Measurements from ENCODE around the gene AMIGO1. TPM values are rescaled to one million over a fixed set of nuclear protein-coding genes. Genes with fewer than 3 reads are reported as not detected.
A peak's percentile ranks its signal among the peaks of the same experiment; 100 is the strongest.

Gene AMIGO1
- total RNA-seq, 1 donor from 2014 or later = 19.4 TPM

- H3K9me3 ChIP-seq (replicated peaks) = no peaks in the 10 kb centered on the region
- no peak overlapping the region for H3K27ac ChIP-seq (replicated peaks)
- H3K36me3 ChIP-seq = no peaks in the 10 kb centered on the region
- no peak for DNase-seq
- no peak overlapping the region for H3K4me3 ChIP-seq
- TF ChIP-seq CTCF (IDR thresholded peaks at IDR 0.05; ENCODE audit: borderline replicate concordance) = no peak
- H3K27me3 ChIP-seq (ENCODE audit: low read depth) = no peaks in the 10 kb centered on the region
- H3K4me1 ChIP-seq = peaks cover 13% of the 10 kb centered on the region
- intact Hi-C loops (cut with micrococcal nuclease) = loop anchor here (10.0 kb wide), 1 partner anchor 442 kb away; the partner anchor contains the start of gene AHCYL1
These were observed 33.1 kb upstream of the AMIGO1 start for GRCh38 chr1:109542657-109543056.

- H3K36me3 ChIP-seq = no peaks in the 10 kb centered on the region
- no peak for DNase-seq
- H3K9me3 ChIP-seq (replicated peaks) = no peaks in the 10 kb centered on the region
- no peak overlapping the region for H3K4me3 ChIP-seq
- TF ChIP-seq CTCF (IDR thresholded peaks at IDR 0.05; ENCODE audit: borderline replicate concordance) = no peak
- no peak overlapping the region for H3K27ac ChIP-seq (replicated peaks)
- peaks cover 13% of the 10 kb centered on the region for H3K4me1 ChIP-seq
- H3K27me3 ChIP-seq (ENCODE audit: low read depth) = no peaks in the 10 kb centered on the region
- intact Hi-C loops (cut with micrococcal nuclease) = loop anchor here (10.0 kb wide), 1 partner anchor 444 kb away; the partner anchor contains the start of gene AHCYL1
These were observed 31.6 kb upstream of the AMIGO1 start for GRCh38 chr1:109541102-109541501.

- intact Hi-C loops (cut with micrococcal nuclease) = loop anchor here (10.0 kb wide), 1 partner anchor 445 kb away; the partner anchor contains the start of gene AHCYL1
- peaks cover 24% of the 10 kb centered on the region for H3K4me1 ChIP-seq
These were observed 30.1 kb upstream of the AMIGO1 start, which contains the start of gene GPR61 for GRCh38 chr1:109539676-109540075. Gene GPR61 (plus strand): TSS chr1:109539872. CDS start chr1:109543023, 3,151 bp downstream.

GRCh38 chr1:109538827-109539555 lies 29.5 kb upstream of the AMIGO1 start:
- no peak for DNase-seq
- TF ChIP-seq CTCF (IDR thresholded peaks at IDR 0.05; ENCODE audit: borderline replicate concordance) = no peak
- H3K27me3 ChIP-seq (ENCODE audit: low read depth) = no peaks in the 10 kb centered on the region
- no peaks in the 10 kb centered on the region for H3K9me3 ChIP-seq (replicated peaks)
- H3K4me1 ChIP-seq = peaks cover 24% of the 10 kb centered on the region
- intact Hi-C loops (cut with micrococcal nuclease) = no loop called here
- H3K27ac ChIP-seq (replicated peaks) = no peak overlapping the region
- H3K36me3 ChIP-seq = no peaks in the 10 kb centered on the region
- no peak overlapping the region for H3K4me3 ChIP-seq

More at GRCh38 chr1:109539676-109540075, 30.1 kb upstream of the AMIGO1 start, which contains the start of gene GPR61:
- no peaks in the 10 kb centered on the region for H3K27me3 ChIP-seq (ENCODE audit: low read depth)
- H3K9me3 ChIP-seq (replicated peaks) = no peaks in the 10 kb centered on the region
- DNase-seq = no peak
- no peak within 1 kb of the TSS for H3K4me3 ChIP-seq
- no peak within 1 kb of the TSS for H3K27ac ChIP-seq (replicated peaks)
- no peaks in the 10 kb centered on the region for H3K36me3 ChIP-seq
- no peak for TF ChIP-seq CTCF (IDR thresholded peaks at IDR 0.05; ENCODE audit: borderline replicate concordance)

- peaks cover 30% of the 10 kb centered on the region for H3K4me1 ChIP-seq
- TF ChIP-seq CTCF (IDR thresholded peaks at IDR 0.05; ENCODE audit: borderline replicate concordance) = no peak
- no peaks in the 10 kb centered on the region for H3K36me3 ChIP-seq
- DNase-seq = no peak
- H3K27ac ChIP-seq (replicated peaks) = peak overlapping the region; percentile 87
- no peaks in the 10 kb centered on the region for H3K27me3 ChIP-seq (ENCODE audit: low read depth)
- intact Hi-C loops (cut with micrococcal nuclease) = loop anchor here (2.0 kb wide), 1 partner anchor 43 kb away; the partner anchor contains the start of gene CYB561D1
- no peaks in the 10 kb centered on the region for H3K9me3 ChIP-seq (replicated peaks)
- no peak overlapping the region for H3K4me3 ChIP-seq
These were observed 28.1 kb upstream of the AMIGO1 start for GRCh38 chr1:109537450-109538178.

All from left ventricle myocardium inferior (tissue), 1 donor.